ENCODE measurements around the gene MYO16. TPM values are rescaled to one million over a fixed set of nuclear protein-coding genes. Genes with fewer than 3 reads are reported as not detected.

The MYO16 gene
- total RNA-seq, 4 donors from 2014 or later = 0.54 to 3.8 (median 1.5) TPM

- no peaks in the 10 kb centered on the region for H3K4me1 ChIP-seq
- TF ChIP-seq POLR2A (IDR thresholded peaks at IDR 0.05) (no peak), CTCF (IDR thresholded peaks at IDR 0.05) (no peak), POLR2AphosphoS5 (IDR thresholded peaks at IDR 0.05) (no peak), EP300 (IDR thresholded peaks at IDR 0.05) (no peak)
- no peaks in the 10 kb centered on the region for H3K9me3 ChIP-seq
- no peaks in the 10 kb centered on the region for H3K27me3 ChIP-seq
- H3K36me3 ChIP-seq = no peaks in the 10 kb centered on the region
- WGBS, 2 donors (ENCODE audit: low coverage in 1 of 2) = 39 to 81% methylated on average over 3 of the region's 3 CpGs
- ATAC-seq = no peak
- H3K4me3 ChIP-seq = no peak overlapping the region
- no peak overlapping the region for H3K27ac ChIP-seq
These were observed 562.0 kb downstream of the MYO16 start for GRCh38 chr13:109191413-109191812.

DNA sequence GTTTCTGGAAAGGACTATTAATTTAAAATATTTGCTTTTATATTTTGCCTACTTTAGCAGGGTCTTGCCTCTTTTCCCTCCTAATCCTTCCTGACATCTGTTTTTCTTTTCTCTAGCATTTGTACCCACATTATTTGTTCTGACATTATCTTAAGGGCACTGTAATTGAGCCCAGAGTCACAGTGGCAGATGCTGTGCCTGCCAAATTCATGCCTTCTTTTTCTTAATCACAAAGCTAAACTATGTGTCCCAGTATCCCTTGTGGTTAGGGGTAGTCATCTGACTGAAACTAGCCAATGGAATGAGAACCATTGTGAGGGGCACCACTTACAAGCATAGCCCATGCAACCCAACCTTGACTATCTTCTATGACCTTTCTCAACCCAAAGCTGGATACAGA is 562.9 kb downstream of the MYO16 start:
- H3K27me3 ChIP-seq = no peaks in the 10 kb centered on the region
- no peak overlapping the region for H3K27ac ChIP-seq
- no peaks in the 10 kb centered on the region for H3K36me3 ChIP-seq
- H3K4me1 ChIP-seq = no peaks in the 10 kb centered on the region
- TF ChIP-seq POLR2A (IDR thresholded peaks at IDR 0.05) (no peak), CTCF (IDR thresholded peaks at IDR 0.05) (no peak)
- ATAC-seq = no peak
- no peaks in the 10 kb centered on the region for H3K9me3 ChIP-seq
- H3K4me3 ChIP-seq = no peak overlapping the region

GRCh38 chr13:109196948-109197347 is 567.5 kb downstream of the MYO16 start:
- TF ChIP-seq POLR2AphosphoS5 (IDR thresholded peaks at IDR 0.05) = no peak
- TF ChIP-seq CTCF (IDR thresholded peaks at IDR 0.05) = no peak
- no peak for TF ChIP-seq POLR2A (IDR thresholded peaks at IDR 0.05)
- TF ChIP-seq EP300 (IDR thresholded peaks at IDR 0.05) = no peak
- WGBS, 2 donors (ENCODE audit: low coverage in 1 of 2) = 93 to 96% methylated on average over 9 of the region's 9 CpGs
- no peaks in the 10 kb centered on the region for H3K4me1 ChIP-seq
- no peaks in the 10 kb centered on the region for H3K27me3 ChIP-seq
- no peaks in the 10 kb centered on the region for H3K36me3 ChIP-seq
- H3K4me3 ChIP-seq = no peak overlapping the region
- no peak overlapping the region for H3K27ac ChIP-seq
- no peak for ATAC-seq
- H3K9me3 ChIP-seq = no peaks in the 10 kb centered on the region

GRCh38 chr13:109198585-109198984 is 569.2 kb downstream of the MYO16 start:
- H3K27me3 ChIP-seq = no peaks in the 10 kb centered on the region
- WGBS, 2 donors (ENCODE audit: low coverage in 1 of 2) = 71 to 73% methylated on average over 2 to 3 of the region's 3 CpGs
- no peak overlapping the region for H3K4me3 ChIP-seq
- no peaks in the 10 kb centered on the region for H3K4me1 ChIP-seq
- ATAC-seq = no peak
- H3K27ac ChIP-seq = no peak overlapping the region
- no peaks in the 10 kb centered on the region for H3K9me3 ChIP-seq
- TF ChIP-seq EP300 (IDR thresholded peaks at IDR 0.05) (no peak), POLR2A (IDR thresholded peaks at IDR 0.05) (no peak), CTCF (IDR thresholded peaks at IDR 0.05) (no peak), POLR2AphosphoS5 (IDR thresholded peaks at IDR 0.05) (no peak)
- H3K36me3 ChIP-seq = no peaks in the 10 kb centered on the region

DNA sequence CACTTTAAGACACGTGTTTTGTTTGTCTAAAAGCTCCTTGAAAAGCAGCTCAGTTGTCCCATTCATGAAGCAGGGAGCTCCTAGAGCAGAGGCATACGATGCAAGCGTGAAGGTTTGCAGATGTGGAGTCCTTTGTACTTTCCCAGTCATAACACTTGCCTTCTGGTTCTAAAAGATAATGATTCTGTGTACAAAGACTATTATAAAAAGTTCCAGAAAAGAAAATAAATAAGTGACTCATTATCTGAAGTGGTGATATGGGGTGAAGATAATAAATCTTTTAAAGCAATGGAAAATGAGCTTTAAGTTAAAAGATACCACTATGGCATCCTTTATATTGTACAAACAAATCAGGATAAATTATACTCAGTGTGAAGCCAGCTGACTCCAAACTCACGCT is 569.9 kb downstream of the MYO16 start:
- H3K36me3 ChIP-seq = no peaks in the 10 kb centered on the region
- no peaks in the 10 kb centered on the region for H3K9me3 ChIP-seq
- no peak overlapping the region for H3K27ac ChIP-seq
- ATAC-seq = no peak
- H3K4me1 ChIP-seq = no peaks in the 10 kb centered on the region
- TF ChIP-seq POLR2AphosphoS5 (IDR thresholded peaks at IDR 0.05) (no peak), CTCF (IDR thresholded peaks at IDR 0.05) (no peak), POLR2A (IDR thresholded peaks at IDR 0.05) (no peak), EP300 (IDR thresholded peaks at IDR 0.05) (no peak)
- 46 to 60% methylated on average over 4 of the region's 4 CpGs for WGBS, 2 donors (ENCODE audit: low coverage in 1 of 2)
- H3K27me3 ChIP-seq = no peaks in the 10 kb centered on the region
- no peak overlapping the region for H3K4me3 ChIP-seq

Data from gastroesophageal sphincter (tissue), 4 donors.